IPS-20b (cell line): ENCODE measurements around the gene TRHDE.
"Not testable (repeated sequence)": the region's sequence is repeated elsewhere in the genome, so short reads cannot be mapped to it uniquely, and the experiment has no call there.

Source experiments
- H3K27ac ChIP-seq: one replicate; pipeline ENCODE4 v1.5.1; 2013; ENCODE audit warnings: low read length
- H3K27me3 ChIP-seq: 2 replicates; pipeline ENCODE4 v1.6.1; 2013; ENCODE audit warnings: mild to moderate bottlenecking, low read length, inconsistent platforms; ENCODE audit not compliant: insufficient read depth
- H3K36me3 ChIP-seq: 2 replicates; pipeline ENCODE4 v1.6.1; 2013; ENCODE audit warnings: low read depth, mild to moderate bottlenecking, inconsistent platforms, low read length, moderate library complexity; ENCODE audit not compliant: insufficient read depth
- H3K4me1 ChIP-seq: 2 replicates; pipeline ENCODE4 v1.6.1; 2013; ENCODE audit warnings: mild to moderate bottlenecking, control low read depth, inconsistent platforms, low read length, moderate library complexity; ENCODE audit not compliant: insufficient read depth
- H3K4me3 ChIP-seq: 2 replicates; pipeline ENCODE4 v1.5.1; 2013; ENCODE audit warnings: mild to moderate bottlenecking, low read length, inconsistent platforms
- H3K9ac ChIP-seq: 2 replicates; pipeline ENCODE4 v1.6.1; 2013; ENCODE audit warnings: low read depth, mild to moderate bottlenecking, inconsistent platforms, low read length, moderate library complexity
- H3K9me3 ChIP-seq: 2 replicates; pipeline ENCODE4 v1.6.1; 2013; ENCODE audit warnings: mild to moderate bottlenecking, low read depth, low read length, inconsistent platforms; ENCODE audit not compliant: insufficient read depth

The TRHDE gene

GRCh38 chr12:72491426-72491825, 219.3 kb downstream of the TRHDE start:
- no peaks in the 10 kb centered on the region for H3K4me1 ChIP-seq

GRCh38 chr12:72493407-72493806, 221.2 kb downstream of the TRHDE start:
- no peak overlapping the region for H3K27ac ChIP-seq
- no peaks in the 10 kb centered on the region for H3K4me1 ChIP-seq
- no peaks in the 10 kb centered on the region for H3K27me3 ChIP-seq
- H3K4me3 ChIP-seq = no peak overlapping the region
- no peaks in the 10 kb centered on the region for H3K9me3 ChIP-seq
- H3K9ac ChIP-seq = no peak overlapping the region
- no peaks in the 10 kb centered on the region for H3K36me3 ChIP-seq

More at GRCh38 chr12:72491426-72491825, 219.3 kb downstream of the TRHDE start:
- Histone ChIP-seq H3K9ac (no peak overlapping the region), H3K36me3 (no peaks in the 10 kb centered on the region), H3K9me3 (peaks cover 2% of the 10 kb centered on the region; the same call in 1 of the 2 replicates), H3K27me3 (no peaks in the 10 kb centered on the region), H3K27ac (no peak overlapping the region), H3K4me3 (no peak overlapping the region)

- H3K4me1 ChIP-seq = no peaks in the 10 kb centered on the region
- H3K27ac ChIP-seq = no peak overlapping the region
- H3K9me3 ChIP-seq = no peaks in the 10 kb centered on the region
- no peak overlapping the region for H3K4me3 ChIP-seq
- H3K27me3 ChIP-seq = no peaks in the 10 kb centered on the region
- no peaks in the 10 kb centered on the region for H3K36me3 ChIP-seq
- H3K9ac ChIP-seq = no peak overlapping the region
Measured at GRCh38 chr12:72498354-72498753, 226.2 kb downstream of the TRHDE start.

DNA sequence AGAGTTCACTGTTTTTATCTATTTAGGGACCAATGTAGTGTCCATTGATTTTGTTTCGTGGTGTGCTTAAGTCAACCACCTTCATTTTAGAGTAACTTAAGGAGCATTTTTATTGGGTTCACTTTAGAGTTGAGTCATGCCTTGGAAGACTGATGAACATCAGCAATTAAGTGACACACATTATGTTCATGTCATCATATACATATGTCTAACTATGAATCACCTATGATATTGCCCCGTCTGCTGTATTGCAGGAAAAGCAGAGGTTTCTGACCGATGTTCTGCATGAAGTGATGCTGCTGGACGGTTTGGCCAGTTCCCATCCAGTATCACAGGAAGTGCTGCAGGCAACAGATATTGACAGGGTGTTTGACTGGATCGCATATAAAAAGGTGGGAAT, 227.1 kb downstream of the TRHDE start:
- no peak overlapping the region for H3K27ac ChIP-seq
- H3K9me3 ChIP-seq = no peaks in the 10 kb centered on the region
- H3K9ac ChIP-seq = no peak overlapping the region
- no peaks in the 10 kb centered on the region for H3K36me3 ChIP-seq
- no peak overlapping the region for H3K4me3 ChIP-seq
- H3K27me3 ChIP-seq = no peaks in the 10 kb centered on the region
- H3K4me1 ChIP-seq = no peaks in the 10 kb centered on the region

DNA sequence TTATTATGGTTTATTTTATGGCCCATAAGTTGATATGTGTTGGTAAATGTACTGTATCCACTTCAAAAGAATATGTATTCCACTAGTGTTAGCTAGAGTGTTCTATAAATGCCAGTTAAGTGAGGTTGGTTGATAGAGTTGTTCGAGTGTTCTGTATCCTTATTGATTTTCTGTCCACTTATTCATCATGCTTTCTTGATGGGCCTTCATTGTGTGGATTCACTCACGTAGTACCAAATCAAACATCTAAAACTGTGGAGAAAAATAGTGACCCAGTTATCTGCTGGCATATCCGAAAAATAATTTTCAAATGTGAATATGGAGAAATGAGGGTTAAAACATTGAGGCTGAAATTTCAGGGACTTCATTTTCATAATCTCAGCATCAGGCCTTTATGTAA, 230.4 kb downstream of the TRHDE start:
- Histone ChIP-seq H3K4me1 (no peaks in the 10 kb centered on the region), H3K9me3 (no peaks in the 10 kb centered on the region), H3K27ac (no peak overlapping the region), H3K36me3 (no peaks in the 10 kb centered on the region), H3K4me3 (no peak overlapping the region), H3K27me3 (no peaks in the 10 kb centered on the region), H3K9ac (no peak overlapping the region)

- Histone ChIP-seq H3K36me3 (no peaks in the 10 kb centered on the region), H3K9ac (no peak overlapping the region), H3K4me1 (no peaks in the 10 kb centered on the region; the same call in 1 of the 2 replicates), H3K4me3 (no peak overlapping the region), H3K9me3 (no peaks in the 10 kb centered on the region), H3K27me3 (no peaks in the 10 kb centered on the region), H3K27ac (no peak overlapping the region)
Measured at GRCh38 chr12:72505227-72505626, 233.1 kb downstream of the TRHDE start.

DNA sequence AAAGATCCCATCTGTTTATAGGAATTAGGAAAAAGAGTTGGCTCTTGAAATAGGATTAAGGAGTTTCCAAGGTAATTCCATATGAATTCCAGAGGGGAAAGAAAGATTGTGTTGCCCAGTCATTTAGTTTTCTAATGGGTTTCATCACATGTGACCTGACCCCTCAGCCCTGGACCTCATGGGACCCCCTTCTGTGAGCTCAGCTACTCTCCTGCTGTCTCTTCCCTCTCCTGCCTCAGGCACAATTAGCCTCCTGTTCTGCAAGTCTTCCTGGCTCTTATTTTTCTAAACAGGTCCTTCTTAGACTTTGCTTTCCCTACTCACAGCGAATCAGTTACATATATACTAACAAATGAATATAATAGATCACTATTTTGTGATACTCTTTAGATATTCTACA, 237.7 kb downstream of the TRHDE start:
- Histone ChIP-seq H3K9me3 (no peaks in the 10 kb centered on the region), H3K27ac (no peak overlapping the region), H3K9ac (no peak overlapping the region), H3K27me3 (no peaks in the 10 kb centered on the region), H3K4me3 (no peak overlapping the region), H3K36me3 (no peaks in the 10 kb centered on the region), H3K4me1 (no peaks in the 10 kb centered on the region; the same call in 1 of the 2 replicates)

GRCh38 chr12:72510772-72511171, 238.6 kb downstream of the TRHDE start:
- no peaks in the 10 kb centered on the region for H3K36me3 ChIP-seq
- H3K4me3 ChIP-seq = no peak overlapping the region
- H3K9me3 ChIP-seq = no peaks in the 10 kb centered on the region
- no peaks in the 10 kb centered on the region; the same call in 1 of the 2 replicates for H3K4me1 ChIP-seq
- no peak overlapping the region for H3K27ac ChIP-seq
- H3K27me3 ChIP-seq = no peaks in the 10 kb centered on the region
- no peak overlapping the region for H3K9ac ChIP-seq

DNA sequence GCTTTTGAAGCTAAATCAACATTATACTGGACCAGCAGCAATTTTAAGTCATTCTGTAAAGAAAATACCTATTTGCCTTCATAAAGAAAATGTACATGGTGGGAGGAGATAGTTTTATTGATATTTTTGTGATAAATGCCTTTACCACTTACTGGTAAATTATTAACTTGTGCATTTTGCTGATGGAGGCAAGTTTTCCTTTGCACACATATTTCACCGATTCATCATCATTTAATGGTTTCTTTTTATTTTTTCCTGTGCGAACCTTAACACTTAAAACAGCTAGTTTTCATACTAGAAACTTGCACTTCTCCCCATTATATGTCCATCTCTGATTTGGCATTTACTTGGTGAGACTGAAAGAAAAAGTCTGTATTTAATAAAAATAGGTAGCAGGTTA, 239.3 kb downstream of the TRHDE start:
- Histone ChIP-seq H3K27me3 (no peaks in the 10 kb centered on the region), H3K9me3 (no peaks in the 10 kb centered on the region), H3K4me3 (no peak overlapping the region), H3K27ac (no peak overlapping the region), H3K9ac (no peak overlapping the region), H3K36me3 (no peaks in the 10 kb centered on the region), H3K4me1 (no peaks in the 10 kb centered on the region; the same call in 1 of the 2 replicates)

- Histone ChIP-seq H3K9me3 (no peaks in the 10 kb centered on the region), H3K36me3 (no peaks in the 10 kb centered on the region), H3K27me3 (no peaks in the 10 kb centered on the region), H3K4me3 (no peak overlapping the region), H3K4me1 (no peaks in the 10 kb centered on the region; the same call in 1 of the 2 replicates), H3K9ac (no peak overlapping the region), H3K27ac (no peak overlapping the region)
Measured at GRCh38 chr12:72511906-72512305, 239.7 kb downstream of the TRHDE start.

- not testable (repeated sequence) for H3K9ac ChIP-seq, H3K4me1 ChIP-seq, H3K27ac ChIP-seq, H3K9me3 ChIP-seq, H3K4me3 ChIP-seq, H3K36me3 ChIP-seq, H3K27me3 ChIP-seq
Measured at GRCh38 chr12:72520044-72520678, 248.0 kb downstream of the TRHDE start.

- Histone ChIP-seq H3K4me1 (no peaks in the 10 kb centered on the region), H3K27me3 (no peaks in the 10 kb centered on the region), H3K9ac (no peak overlapping the region), H3K9me3 (no peaks in the 10 kb centered on the region), H3K4me3 (no peak overlapping the region), H3K27ac (no peak overlapping the region), H3K36me3 (no peaks in the 10 kb centered on the region)
Measured at GRCh38 chr12:72521326-72521725, 249.2 kb downstream of the TRHDE start.
